GM12872 (cell line): ENCODE measurements around the gene SPECC1.

ENCODE experiments used
- TF ChIP-seq, protein P1 (sequence below): IDR thresholded peaks from 3 replicates; pipeline ENCODE4 v1.5.1; 2011; ENCODE audit warnings: low read depth, mild to moderate bottlenecking, low read length, moderate library complexity; ENCODE audit not compliant: insufficient read depth

Gene SPECC1, protein sequence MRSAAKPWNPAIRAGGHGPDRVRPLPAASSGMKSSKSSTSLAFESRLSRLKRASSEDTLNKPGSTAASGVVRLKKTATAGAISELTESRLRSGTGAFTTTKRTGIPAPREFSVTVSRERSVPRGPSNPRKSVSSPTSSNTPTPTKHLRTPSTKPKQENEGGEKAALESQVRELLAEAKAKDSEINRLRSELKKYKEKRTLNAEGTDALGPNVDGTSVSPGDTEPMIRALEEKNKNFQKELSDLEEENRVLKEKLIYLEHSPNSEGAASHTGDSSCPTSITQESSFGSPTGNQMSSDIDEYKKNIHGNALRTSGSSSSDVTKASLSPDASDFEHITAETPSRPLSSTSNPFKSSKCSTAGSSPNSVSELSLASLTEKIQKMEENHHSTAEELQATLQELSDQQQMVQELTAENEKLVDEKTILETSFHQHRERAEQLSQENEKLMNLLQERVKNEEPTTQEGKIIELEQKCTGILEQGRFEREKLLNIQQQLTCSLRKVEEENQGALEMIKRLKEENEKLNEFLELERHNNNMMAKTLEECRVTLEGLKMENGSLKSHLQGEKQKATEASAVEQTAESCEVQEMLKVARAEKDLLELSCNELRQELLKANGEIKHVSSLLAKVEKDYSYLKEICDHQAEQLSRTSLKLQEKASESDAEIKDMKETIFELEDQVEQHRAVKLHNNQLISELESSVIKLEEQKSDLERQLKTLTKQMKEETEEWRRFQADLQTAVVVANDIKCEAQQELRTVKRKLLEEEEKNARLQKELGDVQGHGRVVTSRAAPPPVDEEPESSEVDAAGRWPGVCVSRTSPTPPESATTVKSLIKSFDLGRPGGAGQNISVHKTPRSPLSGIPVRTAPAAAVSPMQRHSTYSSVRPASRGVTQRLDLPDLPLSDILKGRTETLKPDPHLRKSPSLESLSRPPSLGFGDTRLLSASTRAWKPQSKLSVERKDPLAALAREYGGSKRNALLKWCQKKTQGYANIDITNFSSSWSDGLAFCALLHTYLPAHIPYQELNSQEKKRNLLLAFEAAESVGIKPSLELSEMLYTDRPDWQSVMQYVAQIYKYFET

DNA sequence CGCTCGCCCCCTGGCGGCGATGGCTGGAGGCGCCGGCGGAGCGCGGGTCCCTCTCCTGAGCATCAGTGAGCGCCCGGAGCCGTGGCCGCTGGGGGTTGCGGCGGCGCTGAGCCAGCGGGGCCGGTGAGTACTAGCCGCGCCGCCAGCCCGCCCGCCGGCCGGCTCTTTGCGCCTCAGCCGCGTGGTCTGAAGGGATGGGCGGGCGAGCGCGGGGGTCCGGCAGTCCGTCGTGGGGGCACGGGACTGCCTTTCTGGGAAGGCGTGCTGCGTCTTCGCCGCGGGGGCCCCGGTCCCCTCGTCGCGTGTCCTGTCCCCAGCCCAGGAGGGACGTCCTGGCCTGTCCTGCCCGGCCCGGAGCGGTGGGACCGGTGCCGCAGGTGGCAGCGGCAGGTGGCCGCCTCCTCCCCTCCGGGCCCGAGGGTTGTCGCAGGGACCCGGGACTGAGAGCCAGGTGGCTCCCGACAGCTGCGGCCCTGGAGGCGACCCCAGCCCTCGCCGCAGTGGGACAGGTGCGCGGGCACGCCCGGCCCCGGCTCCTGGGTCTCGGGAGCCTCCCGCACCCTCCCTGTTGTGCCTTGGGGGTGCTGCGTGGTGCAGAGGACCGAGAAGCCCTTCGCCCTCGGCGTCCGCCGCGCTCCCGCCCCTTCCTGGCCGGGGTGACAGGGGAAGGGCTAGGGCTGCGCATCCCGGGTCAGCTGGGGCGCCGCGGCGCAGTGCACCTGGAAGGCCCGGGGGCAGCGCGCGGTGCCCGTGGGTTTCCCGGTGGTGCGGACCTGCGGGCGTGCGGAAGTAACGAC lies at the start of gene SPECC1:
Gene SPECC1, plus strand, starts transcription at position 58 of the 797 bp plus-strand sequence. CDS start 87,293 bp downstream, outside the sequence.
- TF ChIP-seq, protein P1, sequence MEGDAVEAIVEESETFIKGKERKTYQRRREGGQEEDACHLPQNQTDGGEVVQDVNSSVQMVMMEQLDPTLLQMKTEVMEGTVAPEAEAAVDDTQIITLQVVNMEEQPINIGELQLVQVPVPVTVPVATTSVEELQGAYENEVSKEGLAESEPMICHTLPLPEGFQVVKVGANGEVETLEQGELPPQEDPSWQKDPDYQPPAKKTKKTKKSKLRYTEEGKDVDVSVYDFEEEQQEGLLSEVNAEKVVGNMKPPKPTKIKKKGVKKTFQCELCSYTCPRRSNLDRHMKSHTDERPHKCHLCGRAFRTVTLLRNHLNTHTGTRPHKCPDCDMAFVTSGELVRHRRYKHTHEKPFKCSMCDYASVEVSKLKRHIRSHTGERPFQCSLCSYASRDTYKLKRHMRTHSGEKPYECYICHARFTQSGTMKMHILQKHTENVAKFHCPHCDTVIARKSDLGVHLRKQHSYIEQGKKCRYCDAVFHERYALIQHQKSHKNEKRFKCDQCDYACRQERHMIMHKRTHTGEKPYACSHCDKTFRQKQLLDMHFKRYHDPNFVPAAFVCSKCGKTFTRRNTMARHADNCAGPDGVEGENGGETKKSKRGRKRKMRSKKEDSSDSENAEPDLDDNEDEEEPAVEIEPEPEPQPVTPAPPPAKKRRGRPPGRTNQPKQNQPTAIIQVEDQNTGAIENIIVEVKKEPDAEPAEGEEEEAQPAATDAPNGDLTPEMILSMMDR: peak; percentile 88; the same call in 1 of the 3 replicates

DNA sequence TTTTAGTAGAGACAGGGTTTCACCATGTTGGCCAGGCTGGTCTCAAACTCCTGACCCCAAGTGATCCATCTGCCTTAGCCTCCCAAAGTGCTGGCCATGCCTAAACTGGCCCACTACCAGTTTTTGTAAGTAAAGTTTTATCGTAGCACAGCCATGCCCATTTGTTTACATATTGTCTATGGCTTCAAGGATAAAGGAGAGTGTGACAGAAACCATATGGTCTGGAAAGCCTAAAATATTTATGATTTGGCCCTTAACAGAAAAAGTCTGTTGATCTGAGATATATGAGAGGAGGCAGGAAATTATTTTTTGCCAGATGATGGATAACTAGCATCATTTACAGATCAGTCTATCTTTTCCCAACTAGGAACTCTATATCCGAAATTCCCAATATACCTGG lies 36.0 kb upstream of the SPECC1 start:
- TF ChIP-seq, protein P1: no peak

DNA sequence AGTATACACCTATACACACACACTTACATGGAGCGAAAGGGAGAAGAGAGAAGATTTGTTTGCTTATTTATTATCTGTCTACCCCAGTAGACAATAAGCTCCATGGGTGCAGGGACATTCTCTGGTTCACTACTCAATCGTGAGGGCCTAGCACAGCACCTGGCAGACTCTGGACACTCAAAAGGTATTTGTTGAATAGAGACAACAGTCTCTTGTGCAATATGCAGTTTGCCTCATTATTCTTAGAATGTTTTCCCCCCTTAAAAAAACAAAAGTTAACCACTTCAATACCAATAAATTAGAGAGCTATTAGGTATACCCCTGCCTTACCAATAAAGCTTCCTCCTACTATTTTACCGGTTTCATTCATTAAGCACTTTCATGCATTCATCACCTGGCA lies 33.6 kb upstream of the SPECC1 start:
- TF ChIP-seq, protein P1: no peak

DNA sequence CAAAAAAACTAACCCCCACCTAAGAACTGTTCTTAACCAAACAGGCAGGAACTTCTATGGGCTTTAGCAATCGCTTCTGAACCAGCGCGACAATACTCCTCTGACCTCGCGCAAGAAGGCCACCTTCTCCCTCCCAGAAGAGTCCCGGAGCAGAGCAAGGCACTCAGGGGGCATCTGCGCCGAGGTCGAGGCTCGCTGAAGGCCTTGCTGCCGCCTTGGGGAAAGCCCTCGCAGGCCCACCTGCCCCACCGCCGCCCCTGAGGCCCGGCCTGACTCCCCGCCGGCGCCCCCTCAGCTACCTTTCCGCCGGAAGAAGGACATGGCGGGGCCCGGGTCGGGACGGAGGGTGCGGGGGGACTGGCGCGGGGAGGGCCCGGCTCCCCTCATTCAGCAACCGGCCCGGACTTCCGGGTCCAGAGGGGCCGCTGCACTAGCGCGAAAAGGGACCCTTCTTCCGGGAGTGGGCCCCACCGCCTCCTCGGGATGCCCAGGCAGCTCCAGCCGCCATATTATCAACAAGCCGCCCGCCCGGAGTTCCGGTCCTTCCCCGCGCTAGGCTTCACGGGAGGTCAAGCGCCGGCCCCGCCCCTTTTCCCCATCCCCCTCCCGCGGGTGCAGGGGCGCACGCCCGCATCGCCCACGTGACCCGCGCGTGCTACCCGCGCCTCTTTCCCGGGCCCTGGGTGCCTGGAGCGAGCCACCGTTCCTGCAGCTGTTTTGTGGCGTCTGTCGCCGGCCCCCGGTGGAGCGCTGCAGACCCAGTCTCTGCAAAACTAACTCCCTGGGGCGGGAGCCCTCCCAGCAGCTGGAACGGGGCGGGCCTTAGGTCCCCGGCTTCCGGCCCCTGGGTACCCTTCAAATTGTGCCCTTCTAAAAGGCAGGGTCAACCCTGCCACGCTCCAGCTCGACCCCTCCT lies 31.6 kb upstream of the SPECC1 start, which contains the start of gene AKAP10:
Gene AKAP10, minus strand, starts transcription at position 536 of the 916 bp plus-strand sequence. Its CDS starts 149 bp downstream, at position 387.
- TF ChIP-seq, protein P1: no peak

DNA sequence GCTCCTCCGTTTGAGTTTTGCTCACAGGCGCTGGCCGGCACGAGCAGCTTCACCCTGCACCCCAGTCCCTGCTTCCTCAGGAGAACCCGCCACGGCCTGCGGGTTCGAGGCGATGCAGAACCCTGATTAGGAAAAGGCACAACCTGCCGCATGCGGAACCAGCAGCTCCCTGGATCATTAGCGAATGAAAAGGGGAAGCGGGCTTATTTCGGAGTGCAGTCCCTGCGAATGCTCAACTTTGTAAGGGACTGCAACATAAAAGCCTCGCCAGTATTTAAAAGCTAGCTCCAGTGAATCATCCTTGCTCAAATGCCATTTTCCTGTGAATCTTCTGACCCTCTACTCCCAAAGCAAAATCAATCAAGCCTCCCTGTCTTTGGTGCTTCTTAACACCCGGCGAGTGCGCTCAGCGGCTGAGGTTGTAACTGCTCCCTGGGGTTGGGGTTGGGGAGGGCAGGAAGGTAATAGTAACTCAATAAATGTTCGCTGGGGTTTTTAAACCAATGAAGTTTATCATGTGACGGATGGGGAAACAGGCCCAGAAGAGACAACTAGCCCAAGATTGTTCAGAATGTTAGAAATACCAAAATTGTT lies 30.9 kb upstream of the SPECC1 start:
- TF ChIP-seq, protein P1: peak; percentile 55

DNA sequence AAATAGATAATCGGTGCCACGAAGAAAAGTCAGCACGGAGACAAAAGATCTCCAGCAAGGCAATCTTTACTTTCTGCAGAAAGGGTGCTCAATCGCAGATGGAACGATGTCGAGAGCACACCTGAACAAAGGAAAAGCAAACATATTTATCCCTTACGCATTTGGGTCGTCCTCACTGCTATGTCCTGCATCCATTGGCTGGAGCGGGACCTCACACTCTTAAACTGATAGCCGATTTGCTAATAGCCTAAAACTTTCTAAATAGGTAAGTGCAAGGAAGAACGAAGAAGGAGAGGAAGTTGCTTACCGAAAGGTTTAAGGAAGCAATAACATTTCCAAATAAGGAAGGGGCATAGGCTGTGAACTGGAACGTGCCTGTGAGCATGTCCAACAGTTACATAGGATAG lies 30.4 kb upstream of the SPECC1 start:
- TF ChIP-seq, protein P1: no peak
